K562 (cell line): Measurements from ENCODE around the gene SEPHS2. TPM values are rescaled to one million over a fixed set of nuclear protein-coding genes. Genes with fewer than 3 reads are reported as not detected.

ENCODE experiments used
- CSDE1 ChIP-seq, 2 experiments: fragments of 450-650 bp; IDR thresholded peaks; 2 replicates each; pipeline ENCODE4 v1.6.1; 2016; ENCODE audit warnings: mild to moderate bottlenecking in 1 of 2
- ELF1 ChIP-seq: fragments of 200-800 bp; sonication (Bioruptor generic); IDR thresholded peaks from 2 replicates; pipeline ENCODE4 v1.6.1; 2016; ENCODE audit warnings: missing genetic modification characterization, missing compliant biosample characterization
- GATA2 ChIP-seq: sonication (generic); formaldehyde crosslinking; IDR thresholded peaks from 2 replicates; pipeline ENCODE4 v1.4.0; 2020; ENCODE audit warnings: mild to moderate bottlenecking, missing genetic modification reagents
- POLR2AphosphoS5 ChIP-seq: IDR thresholded peaks from 2 replicates; pipeline ENCODE4 v1.6.1; 2011; ENCODE audit warnings: mild to moderate bottlenecking, low read depth, low read length, moderate library complexity; ENCODE audit not compliant: control insufficient read depth, insufficient read depth
- PURB ChIP-seq: sonication (generic); formaldehyde crosslinking; IDR thresholded peaks from 2 replicates; pipeline ENCODE4 v1.9.0; 2021; ENCODE audit warnings: low read depth, mild to moderate bottlenecking, missing genetic modification reagents
- RHOXF2B ChIP-seq: fragments of 250-450 bp; sonication (Bioruptor Pico); conservative IDR thresholded peaks from 2 replicates; pipeline ENCODE4 v1.5.1; 2021
- SIX5 ChIP-seq, 2 experiments: IDR thresholded peaks; 2 replicates each; pipeline ENCODE4 v1.6.1; 2011; ENCODE audit warnings: low read length in 2 of 2, borderline replicate concordance in 1 of 2, low read depth in 1 of 2, mild to moderate bottlenecking in 1 of 2, moderate library complexity in 1 of 2; ENCODE audit not compliant: insufficient read depth in 1 of 2
- SPI1 ChIP-seq: IDR thresholded peaks from 2 replicates; pipeline ENCODE4 v1.6.1; 2011; ENCODE audit warnings: low read depth, low read length, control low read depth, borderline replicate concordance
- ZC3H8 ChIP-seq: fragments of 450-650 bp; IDR thresholded peaks from 2 replicates; pipeline ENCODE4 v1.6.1; 2017
- ZFP1 ChIP-seq: fragments of 450-650 bp; formaldehyde crosslinking; IDR thresholded peaks from 2 replicates; pipeline ENCODE4 v1.4.0; 2020; ENCODE audit warnings: mild to moderate bottlenecking, mixed read lengths
- ZFP36 ChIP-seq: fragments of 150-350 bp; IDR thresholded peaks from 2 replicates; pipeline ENCODE4 v1.6.1; 2018; ENCODE audit warnings: low read length, low read depth; ENCODE audit not compliant: partially characterized antibody
- ZNF24 ChIP-seq: fragments of 450-650 bp; IDR thresholded peaks from 2 replicates; pipeline ENCODE4 v1.6.1; 2016
- ZNF3 ChIP-seq: fragments of 250-450 bp; sonication (Bioruptor Pico); IDR thresholded peaks from 2 replicates; pipeline ENCODE4 v1.5.0; 2021; ENCODE audit warnings: mild to moderate bottlenecking, moderate library complexity
- polyA plus RNA-seq, 8 experiments: library from polyadenylated mRNA; depleted of rRNA in 4 of 8; stranded (reverse) in 5 of 8; unstranded in 3 of 8; fragments of >200 nt; fragmentation: Nextera tagmentation in 2 of 8; fragmentation: Illumina TruSeq in 1 of 8; extraction: Ambion mirVana in 2 of 8; extraction: Trizol in 1 of 8; gene quantifications; 2 replicates each; pipeline versions ENCODE4 v1.2.1 to v1.2.3, GENCODE V29; 2011 to 2014; ENCODE audit warnings: inconsistent platforms in 1 of 8, missing spikeins in 1 of 8
- total RNA-seq, 7 experiments: library from RNA; depleted of rRNA in 6 of 7; stranded (reverse); fragments of >200 nt in 6 of 7; fragmentation: Illumina TruSeq in 2 of 7; extraction: Trizol in 2 of 7; gene quantifications; 2 replicates each; pipeline versions ENCODE4 v1.2.1 to v1.2.3, GENCODE V29; 2011 to 2021; ENCODE audit warnings: low replicate concordance in 1 of 7
- TF ChIP-seq, protein P1 (sequence below): fragments of 200-400 bp; formaldehyde crosslinking; IDR thresholded peaks from 2 replicates; pipeline ENCODE4 v1.6.1; 2017; ENCODE audit warnings: mild to moderate bottlenecking, low read depth, low read length, moderate library complexity
- TF ChIP-seq, protein P2 (sequence below): fragments of 450-650 bp; IDR thresholded peaks from 2 replicates; pipeline ENCODE4 v1.6.1; 2016; ENCODE audit warnings: missing biosample characterization, missing genetic modification characterization
- TF ChIP-seq, protein P3 (sequence below): fragments of 250-450 bp; sonication (Bioruptor Pico); IDR thresholded peaks from 2 replicates; pipeline ENCODE4 v1.4.0; 2020; ENCODE audit warnings: mild to moderate bottlenecking
- TF ChIP-seq, protein P4 (sequence below), 2 experiments: fragments of 450-650 bp; IDR thresholded peaks; 2 replicates each; pipeline ENCODE4 v1.6.1; 2016
- TF ChIP-seq, protein P5 (sequence below): sonication (generic); formaldehyde crosslinking; IDR thresholded peaks from 2 replicates; pipeline ENCODE4 v1.8.1; 2023; ENCODE audit warnings: mild to moderate bottlenecking, missing genetic modification reagents, moderate library complexity

Gene SEPHS2
- total and polyA plus RNA-seq, 9 of the 15 experiments (the other 6 are each of a cell fraction or from before 2014, with no cell fraction given): 20.9 to 90.6 (median 43.4) TPM

DNA sequence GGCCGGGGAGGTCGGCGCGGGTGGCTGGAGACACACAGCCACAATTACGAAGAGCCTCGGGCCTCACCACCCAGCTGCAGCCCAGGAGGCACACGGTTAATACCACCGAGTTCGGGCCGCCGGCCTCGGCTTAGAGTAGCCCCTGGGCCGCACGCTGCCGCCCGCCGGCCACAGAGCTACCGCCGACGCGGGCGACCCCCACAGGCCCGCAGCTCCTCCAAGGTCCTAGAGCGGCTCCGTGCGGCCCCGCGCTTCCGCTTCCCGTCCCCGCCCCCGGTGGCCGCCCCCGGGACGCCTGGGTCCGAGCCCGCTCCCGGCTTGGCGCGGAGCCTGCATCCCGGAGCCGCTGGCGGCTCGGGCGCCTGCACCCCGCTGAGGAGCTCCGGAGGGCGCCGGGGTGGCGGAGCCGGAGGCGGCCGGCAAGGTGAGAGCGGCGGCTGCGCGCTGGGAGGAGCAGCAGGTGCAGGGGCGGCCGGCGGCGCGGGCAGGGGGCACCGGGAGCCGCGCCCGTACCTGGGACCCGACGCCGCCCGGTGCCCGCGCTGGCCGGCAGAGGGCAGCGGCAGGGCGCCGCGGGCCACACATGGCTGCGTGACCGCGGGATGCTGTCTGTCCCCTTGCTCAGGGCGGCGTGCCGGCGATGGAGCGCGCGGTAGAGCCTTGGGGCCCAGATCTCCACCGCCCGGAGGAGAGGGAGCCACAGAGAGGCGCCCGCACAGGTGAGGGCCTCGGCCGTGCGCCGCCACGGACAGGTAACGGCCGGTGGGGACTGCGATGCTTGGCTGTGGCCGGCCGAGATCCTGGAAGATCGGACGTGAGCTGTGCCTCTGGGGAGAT lies 50.3 kb downstream of the SEPHS2 start, which contains the start of gene ZNF48 (continued):
- TF ChIP-seq, protein P1, sequence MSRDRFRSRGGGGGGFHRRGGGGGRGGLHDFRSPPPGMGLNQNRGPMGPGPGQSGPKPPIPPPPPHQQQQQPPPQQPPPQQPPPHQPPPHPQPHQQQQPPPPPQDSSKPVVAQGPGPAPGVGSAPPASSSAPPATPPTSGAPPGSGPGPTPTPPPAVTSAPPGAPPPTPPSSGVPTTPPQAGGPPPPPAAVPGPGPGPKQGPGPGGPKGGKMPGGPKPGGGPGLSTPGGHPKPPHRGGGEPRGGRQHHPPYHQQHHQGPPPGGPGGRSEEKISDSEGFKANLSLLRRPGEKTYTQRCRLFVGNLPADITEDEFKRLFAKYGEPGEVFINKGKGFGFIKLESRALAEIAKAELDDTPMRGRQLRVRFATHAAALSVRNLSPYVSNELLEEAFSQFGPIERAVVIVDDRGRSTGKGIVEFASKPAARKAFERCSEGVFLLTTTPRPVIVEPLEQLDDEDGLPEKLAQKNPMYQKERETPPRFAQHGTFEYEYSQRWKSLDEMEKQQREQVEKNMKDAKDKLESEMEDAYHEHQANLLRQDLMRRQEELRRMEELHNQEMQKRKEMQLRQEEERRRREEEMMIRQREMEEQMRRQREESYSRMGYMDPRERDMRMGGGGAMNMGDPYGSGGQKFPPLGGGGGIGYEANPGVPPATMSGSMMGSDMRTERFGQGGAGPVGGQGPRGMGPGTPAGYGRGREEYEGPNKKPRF: no peak
- no peak for TF ChIP-seq GATA2 (CRISPR knock-in tag)
- TF ChIP-seq, protein P2, sequence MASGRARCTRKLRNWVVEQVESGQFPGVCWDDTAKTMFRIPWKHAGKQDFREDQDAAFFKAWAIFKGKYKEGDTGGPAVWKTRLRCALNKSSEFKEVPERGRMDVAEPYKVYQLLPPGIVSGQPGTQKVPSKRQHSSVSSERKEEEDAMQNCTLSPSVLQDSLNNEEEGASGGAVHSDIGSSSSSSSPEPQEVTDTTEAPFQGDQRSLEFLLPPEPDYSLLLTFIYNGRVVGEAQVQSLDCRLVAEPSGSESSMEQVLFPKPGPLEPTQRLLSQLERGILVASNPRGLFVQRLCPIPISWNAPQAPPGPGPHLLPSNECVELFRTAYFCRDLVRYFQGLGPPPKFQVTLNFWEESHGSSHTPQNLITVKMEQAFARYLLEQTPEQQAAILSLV (tag): no peak
- TF ChIP-seq ZFP36: no peak
- TF ChIP-seq ZNF24: no peak
- TF ChIP-seq, protein P3, sequence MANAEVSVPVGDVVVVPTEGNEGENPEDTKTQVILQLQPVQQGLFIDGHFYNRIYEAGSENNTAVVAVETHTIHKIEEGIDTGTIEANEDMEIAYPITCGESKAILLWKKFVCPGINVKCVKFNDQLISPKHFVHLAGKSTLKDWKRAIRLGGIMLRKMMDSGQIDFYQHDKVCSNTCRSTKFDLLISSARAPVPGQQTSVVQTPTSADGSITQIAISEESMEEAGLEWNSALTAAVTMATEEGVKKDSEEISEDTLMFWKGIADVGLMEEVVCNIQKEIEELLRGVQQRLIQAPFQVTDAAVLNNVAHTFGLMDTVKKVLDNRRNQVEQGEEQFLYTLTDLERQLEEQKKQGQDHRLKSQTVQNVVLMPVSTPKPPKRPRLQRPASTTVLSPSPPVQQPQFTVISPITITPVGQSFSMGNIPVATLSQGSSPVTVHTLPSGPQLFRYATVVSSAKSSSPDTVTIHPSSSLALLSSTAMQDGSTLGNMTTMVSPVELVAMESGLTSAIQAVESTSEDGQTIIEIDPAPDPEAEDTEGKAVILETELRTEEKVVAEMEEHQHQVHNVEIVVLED: peak; percentile 77
- no peak for TF ChIP-seq CSDE1 (IDR thresholded peaks at IDR 0.05)
- TF ChIP-seq POLR2AphosphoS5: no peak
- TF ChIP-seq ZC3H8: no peak
- TF ChIP-seq PURB (CRISPR knock-in tag): no peak
- TF ChIP-seq, protein P4, sequence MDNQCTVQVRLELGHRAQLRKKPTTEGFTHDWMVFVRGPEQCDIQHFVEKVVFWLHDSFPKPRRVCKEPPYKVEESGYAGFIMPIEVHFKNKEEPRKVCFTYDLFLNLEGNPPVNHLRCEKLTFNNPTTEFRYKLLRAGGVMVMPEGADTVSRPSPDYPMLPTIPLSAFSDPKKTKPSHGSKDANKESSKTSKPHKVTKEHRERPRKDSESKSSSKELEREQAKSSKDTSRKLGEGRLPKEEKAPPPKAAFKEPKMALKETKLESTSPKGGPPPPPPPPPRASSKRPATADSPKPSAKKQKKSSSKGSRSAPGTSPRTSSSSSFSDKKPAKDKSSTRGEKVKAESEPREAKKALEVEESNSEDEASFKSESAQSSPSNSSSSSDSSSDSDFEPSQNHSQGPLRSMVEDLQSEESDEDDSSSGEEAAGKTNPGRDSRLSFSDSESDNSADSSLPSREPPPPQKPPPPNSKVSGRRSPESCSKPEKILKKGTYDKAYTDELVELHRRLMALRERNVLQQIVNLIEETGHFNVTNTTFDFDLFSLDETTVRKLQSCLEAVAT (IDR thresholded peaks at IDR 0.05): no peak
- TF ChIP-seq SPI1: peak; percentile 55; the same call in 1 of the 2 replicates
- no peak for TF ChIP-seq SIX5 (IDR thresholded peaks at IDR 0.05; ENCODE audit: borderline replicate concordance in 1 of 2, insufficient read depth in 1 of 2, low read depth in 1 of 2, low read length in 2 of 2)
- TF ChIP-seq ELF1: peak; percentile 91
- no peak for TF ChIP-seq RHOXF2B (CRISPR knock-in tag)
- TF ChIP-seq, protein P5, sequence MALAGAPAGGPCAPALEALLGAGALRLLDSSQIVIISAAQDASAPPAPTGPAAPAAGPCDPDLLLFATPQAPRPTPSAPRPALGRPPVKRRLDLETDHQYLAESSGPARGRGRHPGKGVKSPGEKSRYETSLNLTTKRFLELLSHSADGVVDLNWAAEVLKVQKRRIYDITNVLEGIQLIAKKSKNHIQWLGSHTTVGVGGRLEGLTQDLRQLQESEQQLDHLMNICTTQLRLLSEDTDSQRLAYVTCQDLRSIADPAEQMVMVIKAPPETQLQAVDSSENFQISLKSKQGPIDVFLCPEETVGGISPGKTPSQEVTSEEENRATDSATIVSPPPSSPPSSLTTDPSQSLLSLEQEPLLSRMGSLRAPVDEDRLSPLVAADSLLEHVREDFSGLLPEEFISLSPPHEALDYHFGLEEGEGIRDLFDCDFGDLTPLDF (CRISPR knock-in tag): 0 out of 2 replicates have a peak, but pooled peaks have one; percentile 30
- TF ChIP-seq ZFP1 (CRISPR knock-in tag): no peak
- no peak for TF ChIP-seq ZNF3 (CRISPR knock-in tag)
